Measurements from ENCODE around the gene DNMT3L.

- TF ChIP-seq, protein P1, sequence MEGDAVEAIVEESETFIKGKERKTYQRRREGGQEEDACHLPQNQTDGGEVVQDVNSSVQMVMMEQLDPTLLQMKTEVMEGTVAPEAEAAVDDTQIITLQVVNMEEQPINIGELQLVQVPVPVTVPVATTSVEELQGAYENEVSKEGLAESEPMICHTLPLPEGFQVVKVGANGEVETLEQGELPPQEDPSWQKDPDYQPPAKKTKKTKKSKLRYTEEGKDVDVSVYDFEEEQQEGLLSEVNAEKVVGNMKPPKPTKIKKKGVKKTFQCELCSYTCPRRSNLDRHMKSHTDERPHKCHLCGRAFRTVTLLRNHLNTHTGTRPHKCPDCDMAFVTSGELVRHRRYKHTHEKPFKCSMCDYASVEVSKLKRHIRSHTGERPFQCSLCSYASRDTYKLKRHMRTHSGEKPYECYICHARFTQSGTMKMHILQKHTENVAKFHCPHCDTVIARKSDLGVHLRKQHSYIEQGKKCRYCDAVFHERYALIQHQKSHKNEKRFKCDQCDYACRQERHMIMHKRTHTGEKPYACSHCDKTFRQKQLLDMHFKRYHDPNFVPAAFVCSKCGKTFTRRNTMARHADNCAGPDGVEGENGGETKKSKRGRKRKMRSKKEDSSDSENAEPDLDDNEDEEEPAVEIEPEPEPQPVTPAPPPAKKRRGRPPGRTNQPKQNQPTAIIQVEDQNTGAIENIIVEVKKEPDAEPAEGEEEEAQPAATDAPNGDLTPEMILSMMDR (IDR thresholded peaks at IDR 0.05) = no peak
- no peak for TF ChIP-seq POLR2A (IDR thresholded peaks at IDR 0.05)
These were observed 40.3 kb upstream of the DNMT3L start for GRCh38 chr21:44301961-44302406.
